WTC11 (cell line): ENCODE results near the gene EEF1AKMT3.

Experiments used
- CTCF ChIP-seq: fragments of 200-600 bp; IDR thresholded peaks from 2 replicates; pipeline ENCODE4 v1.8.0; 2022; ENCODE audit warnings: antibody characterized with exemption
- ESRRA ChIP-seq: sonication (generic); formaldehyde crosslinking; IDR thresholded peaks from 2 replicates; pipeline ENCODE4 v1.8.1; 2022; ENCODE audit warnings: mild to moderate bottlenecking, missing genetic modification reagents, borderline replicate concordance
- GABPB1 ChIP-seq: sonication (generic); formaldehyde crosslinking; IDR thresholded peaks from 2 replicates; pipeline ENCODE4 v1.8.1; 2023; ENCODE audit warnings: mild to moderate bottlenecking, missing genetic modification reagents
- JUN ChIP-seq: sonication (generic); formaldehyde crosslinking; IDR thresholded peaks from 2 replicates; pipeline ENCODE4 v1.8.0; 2023; ENCODE audit warnings: mild to moderate bottlenecking, missing genetic modification reagents
- USF1 ChIP-seq: sonication (generic); formaldehyde crosslinking; IDR thresholded peaks from 2 replicates; pipeline ENCODE4 v1.8.0; 2022; ENCODE audit warnings: mild to moderate bottlenecking, missing genetic modification reagents
- ZNF512 ChIP-seq: sonication (generic); formaldehyde crosslinking; IDR thresholded peaks from 2 replicates; pipeline ENCODE4 v1.8.1; 2022; ENCODE audit warnings: missing genetic modification reagents, borderline replicate concordance

GRCh38 chr12:57780284-57780897 is 8.0 kb downstream of the EEF1AKMT3 start:
- TF ChIP-seq ZNF512 (no peak), CTCF (no peak), USF1 (CRISPR knock-in tag) (no peak), JUN (CRISPR knock-in tag) (no peak), ESRRA (CRISPR knock-in tag) (no peak), GABPB1 (CRISPR knock-in tag) (no peak)
